ENCODE results near the gene CHAT.

The CHAT gene

DNA sequence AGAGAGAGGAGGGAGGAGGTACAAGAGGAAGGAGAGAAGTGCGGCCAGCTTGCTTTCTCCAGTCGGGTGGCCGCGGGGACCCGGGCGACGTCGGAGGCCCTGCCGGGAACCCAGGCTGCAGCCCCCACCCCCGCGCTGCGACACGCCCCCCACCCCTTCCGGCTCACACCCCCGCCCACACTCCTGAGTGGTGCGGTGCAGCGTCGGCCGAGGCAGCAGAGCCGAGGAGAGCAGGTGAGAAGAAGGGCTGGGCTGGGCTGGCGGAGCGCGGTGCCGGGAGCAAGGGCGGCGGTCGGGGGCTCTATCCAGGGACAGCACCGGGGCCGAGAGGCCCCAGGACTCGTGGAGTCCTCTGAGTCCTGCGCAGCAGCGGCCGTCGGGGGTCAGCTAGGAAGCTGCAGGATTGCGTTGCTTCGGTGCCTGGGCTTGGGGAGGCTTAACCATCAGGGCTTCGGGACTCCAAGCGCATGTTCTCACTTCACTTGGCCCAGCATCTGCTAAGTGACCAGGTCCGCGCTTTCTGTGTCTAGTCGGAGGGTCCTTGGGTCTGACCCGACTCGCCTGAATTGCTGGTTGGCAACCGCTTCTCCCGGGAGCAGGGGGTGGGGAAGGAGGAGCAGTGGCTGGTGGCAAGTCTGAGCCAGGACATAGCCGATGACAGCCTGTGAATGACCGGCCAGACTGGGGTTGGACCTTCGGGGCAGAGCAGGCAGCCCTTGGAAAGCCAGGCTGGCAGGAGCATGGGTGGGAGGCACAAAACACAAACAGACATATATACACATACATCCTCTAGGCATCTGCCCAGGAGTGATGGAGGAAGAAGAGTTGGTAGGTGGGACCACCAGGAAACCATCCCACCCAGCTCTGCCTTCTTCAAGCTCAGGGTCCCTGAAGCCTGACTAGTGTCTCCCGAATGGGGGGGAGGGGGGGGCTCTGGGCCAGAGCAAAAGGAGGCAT is 683 bp downstream of the CHAT start:
- no peak overlapping the region for H3K4me3 ChIP-seq (ENCODE audit: control insufficient read depth, low read depth, low read length)
- no peak for DNase-seq (ENCODE audit: low read depth)
- no peak for TF ChIP-seq CTCF (IDR thresholded peaks at IDR 0.05; ENCODE audit: control insufficient read depth, insufficient read depth, low read depth, low read length, missing control alignments)

DNA sequence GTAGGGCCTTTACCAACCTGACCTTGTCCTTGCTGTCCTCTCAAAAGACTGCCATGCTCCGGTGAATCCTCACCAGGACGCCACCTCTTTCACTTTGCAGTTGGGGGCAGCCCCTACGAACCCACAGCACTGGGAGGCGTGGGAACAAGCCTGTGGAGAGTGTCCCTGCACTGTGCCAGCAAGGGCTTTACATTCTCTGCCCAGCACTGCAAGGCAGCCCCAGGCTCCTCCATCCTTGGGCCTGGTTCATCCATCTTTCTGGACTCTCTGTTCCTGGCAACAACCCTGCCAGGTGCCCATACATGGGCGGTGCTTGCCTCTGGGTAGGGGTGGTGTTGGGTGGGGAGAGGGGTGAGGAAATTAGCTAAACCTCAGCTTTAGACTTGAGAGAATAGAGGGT is 1.4 kb downstream of the CHAT start:
- DNase-seq (ENCODE audit: low read depth): no peak
- no peak for TF ChIP-seq CTCF (IDR thresholded peaks at IDR 0.05; ENCODE audit: control insufficient read depth, insufficient read depth, low read depth, low read length, missing control alignments)
- H3K4me3 ChIP-seq (ENCODE audit: control insufficient read depth, low read depth, low read length): no peak overlapping the region

GRCh38 chr10:49615721-49616120 is 1.9 kb downstream of the CHAT start:
- no peak for DNase-seq (ENCODE audit: low read depth)
- H3K4me3 ChIP-seq (ENCODE audit: control insufficient read depth, low read depth, low read length): no peak overlapping the region

DNA sequence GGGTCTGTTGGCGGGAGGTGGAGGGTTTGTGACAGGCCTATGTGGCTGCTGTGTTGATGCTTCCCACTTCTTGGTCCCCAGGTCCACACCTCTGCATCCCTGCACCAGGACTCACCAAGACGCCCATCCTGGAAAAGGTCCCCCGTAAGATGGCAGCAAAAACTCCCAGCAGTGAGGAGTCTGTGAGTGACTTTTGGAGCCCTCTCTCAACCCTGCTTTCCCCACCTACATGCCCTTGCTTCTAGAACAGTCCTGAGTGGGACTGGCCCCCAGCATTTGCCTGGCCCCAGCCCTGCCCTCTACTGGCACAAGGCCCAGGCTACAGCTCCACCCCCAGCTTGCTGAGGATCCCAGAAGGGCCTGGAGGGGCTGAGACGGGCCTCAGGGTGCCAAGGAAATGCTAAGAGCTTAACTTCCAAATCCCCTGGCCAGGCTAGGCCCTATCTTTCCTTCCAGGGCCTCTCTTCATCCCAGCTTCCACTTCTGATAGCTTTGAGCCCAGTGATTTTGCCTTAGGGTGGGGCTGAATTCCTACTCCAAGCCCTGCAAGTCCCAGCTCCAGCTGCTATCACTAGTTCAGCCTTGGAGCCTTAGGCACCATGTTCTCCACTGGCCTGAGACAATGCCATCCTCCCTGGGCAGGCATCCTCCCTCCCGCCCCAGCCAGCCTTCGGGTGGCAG is 2.7 kb downstream of the CHAT start:
- DNase-seq (ENCODE audit: low read depth): no peak
- TF ChIP-seq CTCF (IDR thresholded peaks at IDR 0.05; ENCODE audit: control insufficient read depth, insufficient read depth, low read depth, low read length, missing control alignments): no peak
- no peak overlapping the region for H3K4me3 ChIP-seq (ENCODE audit: control insufficient read depth, low read depth, low read length)

More at GRCh38 chr10:49615721-49616120, 1.9 kb downstream of the CHAT start:
- TF ChIP-seq CTCF (IDR thresholded peaks at IDR 0.05; ENCODE audit: control insufficient read depth, insufficient read depth, low read depth, low read length, missing control alignments): no peak

- no peak for DNase-seq (ENCODE audit: low read depth)
- TF ChIP-seq CTCF (IDR thresholded peaks at IDR 0.05; ENCODE audit: control insufficient read depth, insufficient read depth, low read depth, low read length, missing control alignments): no peak
- H3K4me3 ChIP-seq (ENCODE audit: control insufficient read depth, low read depth, low read length): no peak overlapping the region
These were observed 3.5 kb downstream of the CHAT start for GRCh38 chr10:49617121-49618020.

GRCh38 chr10:49618821-49619220 is 5.0 kb downstream of the CHAT start:
- TF ChIP-seq CTCF (IDR thresholded peaks at IDR 0.05; ENCODE audit: control insufficient read depth, insufficient read depth, low read depth, low read length, missing control alignments): no peak
- no peak for DNase-seq (ENCODE audit: low read depth)
- H3K4me3 ChIP-seq (ENCODE audit: control insufficient read depth, low read depth, low read length): no peak overlapping the region
